ENCODE results near the gene UBE2S.
"Not testable (repeated sequence)": the region's sequence is repeated elsewhere in the genome, so short reads cannot be mapped to it uniquely, and the experiment has no call there.

Gene UBE2S

GRCh38 chr19:55406826-55407549 lies 600 bp downstream of the UBE2S start:
- peak; percentile 31 for DNase-seq (ENCODE audit: low spot score)
- FAIRE-seq: no peak

GRCh38 chr19:55406091-55406825 lies 1.3 kb downstream of the UBE2S start:
- FAIRE-seq (no peak), DNase-seq (ENCODE audit: low spot score) (no peak)

GRCh38 chr19:55405638-55406037 lies 1.9 kb downstream of the UBE2S start:
- DNase-seq (ENCODE audit: low spot score) (no peak), FAIRE-seq (no peak)

GRCh38 chr19:55402509-55402908 lies 5.1 kb downstream of the UBE2S start:
- no peak for DNase-seq (ENCODE audit: low spot score)
- FAIRE-seq: no peak

GRCh38 chr19:55401390-55401789 lies 6.2 kb downstream of the UBE2S start:
- not testable (repeated sequence) for FAIRE-seq; DNase-seq (ENCODE audit: low spot score)

- FAIRE-seq (no peak), DNase-seq (ENCODE audit: low spot score) (no peak)
Measured at GRCh38 chr19:55400281-55401087, 7.1 kb downstream of the UBE2S start.

- FAIRE-seq: no peak
- no peak for DNase-seq (ENCODE audit: low spot score)
Measured at GRCh38 chr19:55398200-55398925, 9.2 kb downstream of the UBE2S start.

- no peak for DNase-seq (ENCODE audit: low spot score)
- FAIRE-seq: no peak
Measured at GRCh38 chr19:55392820-55393761, 14.5 kb downstream of the UBE2S start.

- FAIRE-seq (no peak), DNase-seq (ENCODE audit: low spot score) (no peak)
Measured at GRCh38 chr19:55391702-55392615, 15.6 kb downstream of the UBE2S start.

- FAIRE-seq (no peak), DNase-seq (ENCODE audit: low spot score) (no peak)
Measured at GRCh38 chr19:55391191-55391670, 16.4 kb downstream of the UBE2S start.

GRCh38 chr19:55390461-55390880 lies 17.1 kb downstream of the UBE2S start:
- FAIRE-seq (no peak), DNase-seq (ENCODE audit: low spot score) (no peak)

- FAIRE-seq: no peak
- no peak for DNase-seq (ENCODE audit: low spot score)
Measured at GRCh38 chr19:55389386-55390317, 17.9 kb downstream of the UBE2S start.

GRCh38 chr19:55387736-55388497 lies 19.7 kb downstream of the UBE2S start:
- DNase-seq (ENCODE audit: low spot score): no peak
- FAIRE-seq: no peak

- DNase-seq (ENCODE audit: low spot score) (no peak), FAIRE-seq (no peak)
Measured at GRCh38 chr19:55386493-55386971, 21.1 kb downstream of the UBE2S start.

GRCh38 chr19:55385724-55386492 lies 21.7 kb downstream of the UBE2S start, which contains the start of gene RPL28:
TSS of gene RPL28 (plus strand) at chr19:55385932. CDS start at chr19:55386358, 426 bp downstream.
- peak; percentile 77 for FAIRE-seq

More at GRCh38 chr19:55385724-55386492, 21.7 kb downstream of the UBE2S start, which contains the start of gene RPL28:
- peak; percentile 91 for DNase-seq (ENCODE audit: low spot score)

All from RCC 7860 (cell line).